ENCODE data around the gene HPSE2. TPM values are rescaled to one million over a fixed set of nuclear protein-coding genes. Genes with fewer than 3 reads are reported as not detected.

HPSE2 gene
- total RNA-seq, 2 experiments from 2014 or later, result not detected

DNA sequence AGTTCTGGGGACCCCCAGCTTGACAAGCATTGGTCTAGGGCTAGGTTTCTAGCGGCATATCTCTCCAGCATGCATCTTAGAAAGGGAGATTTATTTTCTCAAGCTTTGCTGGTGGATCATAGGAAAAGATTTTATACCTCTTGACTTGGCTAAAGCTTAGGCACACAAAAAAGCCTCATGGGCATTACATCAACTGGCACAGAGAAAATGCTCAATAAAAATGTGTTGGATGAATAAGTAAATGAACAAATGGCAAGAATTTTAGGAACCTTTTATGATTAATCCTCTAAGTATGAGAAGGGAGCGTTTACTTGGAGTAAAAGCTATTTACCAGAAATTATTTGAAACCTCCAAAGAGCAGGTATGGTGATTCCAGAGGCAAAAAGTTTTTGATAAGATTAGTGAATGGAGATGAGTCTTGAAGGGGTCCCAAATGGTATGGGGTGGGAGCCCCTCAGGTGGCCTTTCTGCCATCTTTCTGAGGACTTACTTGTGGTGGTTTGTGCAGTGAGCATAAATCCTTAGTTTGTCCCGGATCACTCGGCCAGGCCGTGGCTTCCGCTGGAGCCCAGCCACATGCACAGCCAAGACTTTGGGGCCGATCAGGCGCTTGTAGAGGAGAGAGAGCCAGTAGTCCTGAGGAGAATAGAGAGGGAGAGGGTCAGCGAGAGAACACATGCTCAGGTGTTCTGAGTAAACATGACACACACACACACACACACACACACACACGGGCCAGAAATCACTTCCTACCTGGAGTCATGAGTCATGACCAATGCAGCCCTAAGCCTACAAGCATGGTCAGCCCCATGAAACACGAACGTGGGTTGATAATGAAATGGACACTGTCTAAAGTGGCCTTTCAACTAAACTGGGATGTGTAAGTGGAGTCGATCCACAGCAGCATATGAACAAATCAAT, 745.8 kb downstream of the HPSE2 start:
- intact Hi-C loops (cut with DNase I, micrococcal nuclease), result no loop called here
- no peaks in the 10 kb centered on the region for H3K36me3 ChIP-seq (ENCODE audit: insufficient read depth, low read length)
- DNase-seq (no peak), ATAC-seq (ENCODE audit: poor library complexity) (no peak)
- no peaks in the 10 kb centered on the region for H3K9me3 Mint-ChIP-seq
- no peaks in the 10 kb centered on the region for H3K4me1 Mint-ChIP-seq (ENCODE audit: low read depth)
- H3K4me3 Mint-ChIP-seq, result no peak overlapping the region
- no peaks in the 10 kb centered on the region for H3K36me3 Mint-ChIP-seq (ENCODE audit: low read depth)
- POLR2A ChIA-PET, result no interaction called here
- H3K27me3 ChIP-seq (ENCODE audit: control insufficient read depth in 1 of 2, insufficient read depth in 2 of 2, low read length in 2 of 2), result peaks cover 2 to 5% of the 10 kb centered on the region in 2 experiments
- H3K9me3 ChIP-seq (ENCODE audit: control insufficient read depth in 1 of 2, insufficient read depth in 1 of 2, low read length in 2 of 2), result peaks cover 0 to 3% of the 10 kb centered on the region in 2 experiments
- TF ChIP-seq, protein P1, sequence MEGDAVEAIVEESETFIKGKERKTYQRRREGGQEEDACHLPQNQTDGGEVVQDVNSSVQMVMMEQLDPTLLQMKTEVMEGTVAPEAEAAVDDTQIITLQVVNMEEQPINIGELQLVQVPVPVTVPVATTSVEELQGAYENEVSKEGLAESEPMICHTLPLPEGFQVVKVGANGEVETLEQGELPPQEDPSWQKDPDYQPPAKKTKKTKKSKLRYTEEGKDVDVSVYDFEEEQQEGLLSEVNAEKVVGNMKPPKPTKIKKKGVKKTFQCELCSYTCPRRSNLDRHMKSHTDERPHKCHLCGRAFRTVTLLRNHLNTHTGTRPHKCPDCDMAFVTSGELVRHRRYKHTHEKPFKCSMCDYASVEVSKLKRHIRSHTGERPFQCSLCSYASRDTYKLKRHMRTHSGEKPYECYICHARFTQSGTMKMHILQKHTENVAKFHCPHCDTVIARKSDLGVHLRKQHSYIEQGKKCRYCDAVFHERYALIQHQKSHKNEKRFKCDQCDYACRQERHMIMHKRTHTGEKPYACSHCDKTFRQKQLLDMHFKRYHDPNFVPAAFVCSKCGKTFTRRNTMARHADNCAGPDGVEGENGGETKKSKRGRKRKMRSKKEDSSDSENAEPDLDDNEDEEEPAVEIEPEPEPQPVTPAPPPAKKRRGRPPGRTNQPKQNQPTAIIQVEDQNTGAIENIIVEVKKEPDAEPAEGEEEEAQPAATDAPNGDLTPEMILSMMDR (IDR thresholded peaks at IDR 0.05), result no peak
- no peak overlapping the region for H3K27ac ChIP-seq (ENCODE audit: low read depth in 1 of 2, low read length in 2 of 2)
- peaks cover 26% of the 10 kb centered on the region for H3K27me3 Mint-ChIP-seq
- no peak overlapping the region for H3K4me3 ChIP-seq (ENCODE audit: low read length)
- H3K27ac Mint-ChIP-seq, result no peak overlapping the region
- no peaks in the 10 kb centered on the region for H3K4me1 ChIP-seq (ENCODE audit: insufficient read depth, low read length)
- CTCF ChIA-PET, result no interaction called here

- CTCF ChIA-PET, result no interaction called here
- no peak overlapping the region for H3K4me3 Mint-ChIP-seq
Measured at GRCh38 chr10:98488669-98489430, 746.8 kb downstream of the HPSE2 start.

DNA sequence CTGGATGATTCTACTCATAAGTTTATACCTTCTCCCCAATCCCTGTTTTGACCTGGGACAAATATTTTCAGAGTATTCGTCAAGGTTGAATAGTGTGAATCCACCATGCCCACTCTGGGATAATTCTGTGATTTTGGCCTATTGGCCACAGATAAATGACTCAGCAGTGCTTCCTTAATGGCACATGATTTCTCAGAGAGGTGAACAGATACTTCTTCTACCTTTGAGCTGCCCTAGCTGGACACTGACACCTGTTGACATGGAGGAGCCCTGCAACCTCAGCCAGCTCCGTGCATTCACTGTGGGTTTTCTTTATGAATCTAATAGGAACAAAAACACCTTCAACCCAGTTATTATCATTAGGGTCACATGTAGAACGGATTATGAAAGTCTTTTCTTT, 748.0 kb downstream of the HPSE2 start:
- Histone ChIP-seq H3K27me3 (ENCODE audit: control insufficient read depth in 1 of 2, insufficient read depth in 2 of 2, low read length in 2 of 2) (peaks cover 2 to 5% of the 10 kb centered on the region in 2 experiments), H3K4me1 (ENCODE audit: insufficient read depth, low read length) (no peaks in the 10 kb centered on the region), H3K27ac (ENCODE audit: low read depth in 1 of 2, low read length in 2 of 2) (no peak overlapping the region), H3K4me3 (ENCODE audit: low read length) (no peak overlapping the region), H3K36me3 (ENCODE audit: insufficient read depth, low read length) (no peaks in the 10 kb centered on the region), H3K9me3 (ENCODE audit: control insufficient read depth in 1 of 2, insufficient read depth in 1 of 2, low read length in 2 of 2) (no peaks in the 10 kb centered on the region)
- TF ChIP-seq, protein P1 (IDR thresholded peaks at IDR 0.05), result no peak
- Mint-ChIP-seq H3K4me1 (ENCODE audit: low read depth) (no peaks in the 10 kb centered on the region), H3K36me3 (ENCODE audit: low read depth) (no peaks in the 10 kb centered on the region), H3K9me3 (no peaks in the 10 kb centered on the region), H3K4me3 (no peak overlapping the region), H3K27ac (no peak overlapping the region), H3K27me3 (peaks cover 26% of the 10 kb centered on the region)
- ATAC-seq (ENCODE audit: poor library complexity) (no peak), DNase-seq (no peak)
- POLR2A ChIA-PET, result no interaction called here
- intact Hi-C loops (cut with DNase I, micrococcal nuclease), result no loop called here
- CTCF ChIA-PET, result no interaction called here

More at GRCh38 chr10:98488669-98489430, 746.8 kb downstream of the HPSE2 start:
- Mint-ChIP-seq H3K27ac (no peak overlapping the region), H3K9me3 (no peaks in the 10 kb centered on the region), H3K27me3 (peaks cover 26% of the 10 kb centered on the region), H3K4me1 (ENCODE audit: low read depth) (no peaks in the 10 kb centered on the region), H3K36me3 (ENCODE audit: low read depth) (no peaks in the 10 kb centered on the region)
- Histone ChIP-seq H3K36me3 (ENCODE audit: insufficient read depth, low read length) (no peaks in the 10 kb centered on the region), H3K27me3 (ENCODE audit: control insufficient read depth in 1 of 2, insufficient read depth in 2 of 2, low read length in 2 of 2) (peaks cover 2 to 5% of the 10 kb centered on the region in 2 experiments), H3K27ac (ENCODE audit: low read depth in 1 of 2, low read length in 2 of 2) (no peak overlapping the region), H3K4me1 (ENCODE audit: insufficient read depth, low read length) (no peaks in the 10 kb centered on the region), H3K4me3 (ENCODE audit: low read length) (no peak overlapping the region), H3K9me3 (ENCODE audit: control insufficient read depth in 1 of 2, insufficient read depth in 1 of 2, low read length in 2 of 2) (no peaks in the 10 kb centered on the region)
- ATAC-seq (ENCODE audit: poor library complexity) (no peak), DNase-seq (no peak)
- TF ChIP-seq, protein P1 (IDR thresholded peaks at IDR 0.05), result no peak
- POLR2A ChIA-PET, result no interaction called here
- intact Hi-C loops (cut with DNase I, micrococcal nuclease), result no loop called here

Data from CD4-positive, alpha-beta T cell (primary cell).